Right renal pelvis (tissue), 4 donors: ENCODE measurements around the gene ABHD6. TPM values are rescaled to one million over a fixed set of nuclear protein-coding genes. Genes with fewer than 3 reads are reported as not detected.
A peak's percentile ranks its signal among the peaks of the same experiment; 100 is the strongest.

Experiments used
- DNase-seq, 4 donors: peaks; one replicate each; pipeline ENCODE4 v3.0.0-alpha.2; 2013; ENCODE audit warnings: low read depth in 4 of 4, low spot score in 3 of 4, missing footprints in 1 of 4
- polyA plus RNA-seq, 4 donors: library from polyadenylated mRNA; unstranded; fragments of 120-200 nt; gene quantifications; one replicate each; pipeline ENCODE4 v1.2.1, GENCODE V29; 2013; ENCODE audit not compliant: insufficient read length in 4 of 4

The ABHD6 gene
- polyA plus RNA-seq, 4 donors = 10.4 to 12.4 (median 11.3) TPM

DNA sequence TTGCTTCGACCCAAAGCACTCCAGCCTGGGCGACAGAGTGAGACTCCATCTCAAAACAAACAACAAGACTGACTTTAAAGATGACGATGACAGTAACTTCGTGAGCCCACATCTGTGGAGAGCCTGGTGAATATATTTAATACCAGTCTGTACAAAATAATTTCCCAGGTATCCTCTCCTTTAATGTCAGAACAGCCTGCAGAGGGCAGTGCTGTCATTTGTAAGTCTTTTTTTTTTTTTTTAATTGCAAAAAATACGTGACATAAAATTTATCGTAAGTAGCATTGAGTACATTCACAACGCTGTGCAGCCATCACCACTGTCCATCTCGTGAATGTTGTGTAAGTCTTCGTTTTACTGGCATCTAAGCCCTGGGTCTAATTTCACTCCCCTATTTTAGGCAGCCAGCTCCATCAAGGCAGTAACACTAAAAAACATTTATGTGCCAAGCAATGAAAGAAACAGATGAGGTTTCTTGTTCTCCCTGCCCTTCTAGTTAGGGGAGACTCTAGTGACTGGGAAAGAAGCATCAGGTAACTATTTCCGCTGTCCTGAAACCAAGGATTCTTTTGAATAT lies 70.1 kb downstream of the ABHD6 start:
- no peak for DNase-seq

DNA sequence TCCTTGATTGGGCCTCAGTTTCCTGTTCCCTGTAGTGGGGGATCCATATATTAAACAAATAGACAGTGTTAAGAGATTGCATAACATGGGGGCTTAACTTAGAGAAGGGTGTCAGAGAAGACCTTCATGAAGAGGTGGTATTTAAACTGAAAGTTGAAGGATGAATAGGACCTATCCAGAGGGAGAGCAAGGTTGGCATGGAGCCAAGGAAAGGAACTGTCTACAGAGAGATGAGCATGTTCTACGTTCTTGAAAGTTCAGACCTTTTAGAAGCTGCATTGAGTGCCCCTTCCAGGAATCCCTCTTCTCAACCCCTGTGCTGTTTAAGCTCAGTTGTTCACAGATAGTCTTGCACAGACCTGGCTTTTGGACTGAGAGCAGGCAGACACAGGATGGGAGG lies 71.1 kb downstream of the ABHD6 start:
- no peak for DNase-seq

GRCh38 chr3:58317811-58318210 lies 80.2 kb downstream of the ABHD6 start:
- DNase-seq = no peak

- DNase-seq = no peak
Measured at GRCh38 chr3:58321791-58322190, 84.2 kb downstream of the ABHD6 start.

- DNase-seq = no peak
Measured at GRCh38 chr3:58322793-58323192, 85.2 kb downstream of the ABHD6 start.

DNA sequence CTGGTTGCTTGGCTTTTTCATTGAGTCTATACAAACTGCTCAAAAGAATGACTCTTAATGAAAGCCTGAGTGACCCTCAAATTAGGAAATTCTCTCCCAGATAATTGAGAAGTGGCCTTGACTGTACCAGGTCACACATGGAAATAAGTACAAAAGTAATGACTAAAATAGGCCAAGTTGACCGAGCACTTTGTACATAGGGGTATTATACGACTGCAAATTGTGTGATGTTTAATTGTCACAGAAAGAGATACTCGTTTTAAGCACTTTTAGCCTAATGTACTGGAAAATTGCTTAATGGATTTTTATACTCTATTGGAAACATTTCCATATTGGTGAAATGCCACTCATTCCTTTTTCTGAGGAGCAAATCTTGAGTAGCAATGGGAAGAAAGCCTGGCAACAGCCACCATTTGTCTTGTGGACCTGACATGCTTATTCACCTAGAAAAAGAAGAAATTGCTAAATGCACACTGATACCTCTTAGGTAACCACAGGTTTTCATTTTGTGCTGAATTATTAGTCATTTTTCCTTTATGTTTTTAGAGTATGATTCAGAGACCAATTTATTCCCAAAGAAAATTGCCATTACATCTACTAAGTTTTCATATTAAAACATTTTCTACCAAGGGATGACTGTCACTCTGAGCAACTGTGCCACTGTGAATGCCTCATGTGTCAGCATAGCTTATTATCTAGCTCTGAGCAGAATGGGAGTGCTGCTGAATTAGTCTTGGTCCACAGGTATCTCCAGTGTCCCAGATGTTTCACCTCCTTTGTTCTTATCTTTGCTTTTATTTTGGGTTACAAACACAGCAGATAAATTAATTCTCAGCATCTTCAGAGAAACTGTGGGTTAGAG lies 86.2 kb downstream of the ABHD6 start:
- DNase-seq = no peak

DNA sequence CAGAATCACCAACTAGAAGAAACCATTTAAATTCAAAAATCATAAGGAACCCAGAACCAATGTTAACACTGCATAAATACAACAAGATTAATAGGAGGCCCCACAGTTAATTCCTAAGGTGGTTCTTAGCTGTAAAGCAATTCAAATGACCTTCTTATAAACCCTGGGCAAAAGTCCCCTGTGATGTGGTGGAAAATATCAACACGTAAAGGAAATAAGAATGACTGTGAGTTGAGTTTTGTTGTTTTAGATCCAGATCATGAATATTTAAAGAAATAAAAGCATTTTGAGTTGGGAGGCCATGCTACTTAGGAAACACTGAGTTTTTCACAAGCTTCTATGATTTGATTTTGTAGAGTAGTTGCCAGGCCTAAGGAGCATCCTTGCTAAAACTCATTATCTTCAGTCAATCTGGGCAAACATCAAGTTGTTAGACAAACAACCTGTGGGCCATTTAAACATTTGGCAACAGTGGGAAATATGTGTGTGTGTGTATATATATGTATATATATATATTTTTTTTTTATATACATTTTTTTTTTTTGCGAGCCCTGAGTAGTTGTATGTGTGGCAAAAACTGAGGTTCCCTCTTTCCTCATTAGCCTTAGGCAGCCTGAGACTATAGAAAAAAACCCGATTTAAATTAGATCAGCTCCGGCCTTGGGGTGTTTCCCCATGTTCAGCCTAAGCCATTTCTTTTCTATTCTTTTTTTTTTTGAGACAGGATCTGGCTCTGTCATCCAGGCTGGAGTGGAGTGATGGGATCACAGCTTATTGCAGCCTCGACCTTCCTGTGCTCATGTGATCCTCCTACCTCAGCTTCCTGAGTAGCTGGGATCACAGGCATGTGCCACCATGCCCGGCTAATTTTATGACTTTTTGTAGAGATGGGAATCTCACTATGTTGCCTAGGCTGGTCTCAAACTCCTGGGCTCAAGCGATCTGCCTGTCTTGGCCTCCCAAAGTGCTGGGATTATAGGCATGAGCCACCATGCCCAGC lies 87.1 kb downstream of the ABHD6 start:
- no peak for DNase-seq

GRCh38 chr3:58325525-58325992 lies 88.0 kb downstream of the ABHD6 start:
- no peak for DNase-seq

DNA sequence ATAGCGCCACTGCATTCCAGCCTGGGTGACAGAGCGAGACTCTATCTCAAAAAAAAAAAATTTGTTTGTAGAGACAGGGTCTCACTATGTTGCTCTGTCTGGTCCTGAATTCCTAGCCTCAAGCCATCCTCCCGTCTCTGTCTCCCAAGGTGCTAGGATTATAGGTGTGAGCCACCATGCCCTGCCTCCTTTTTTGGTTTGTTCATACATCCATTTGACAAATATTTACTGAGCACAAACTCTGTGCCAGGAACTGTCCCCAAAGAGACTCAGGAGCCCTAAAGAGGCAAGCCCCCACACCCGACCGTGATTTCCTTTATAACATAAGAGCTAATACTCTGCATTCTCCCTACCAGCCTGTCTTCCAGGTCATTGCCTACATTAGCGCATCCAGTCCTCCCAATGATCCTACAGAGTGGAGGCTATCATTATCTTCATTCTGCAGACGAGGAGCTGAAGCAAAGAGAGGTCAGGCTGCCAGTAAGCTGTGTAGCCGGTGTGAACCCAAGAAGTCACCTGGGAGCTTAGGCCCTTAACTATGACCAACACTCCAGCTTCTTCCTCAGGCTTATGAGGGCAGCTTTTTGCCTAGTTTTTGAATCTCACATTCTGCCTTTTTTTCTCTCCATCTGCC lies 88.8 kb downstream of the ABHD6 start:
- DNase-seq = no peak

DNA sequence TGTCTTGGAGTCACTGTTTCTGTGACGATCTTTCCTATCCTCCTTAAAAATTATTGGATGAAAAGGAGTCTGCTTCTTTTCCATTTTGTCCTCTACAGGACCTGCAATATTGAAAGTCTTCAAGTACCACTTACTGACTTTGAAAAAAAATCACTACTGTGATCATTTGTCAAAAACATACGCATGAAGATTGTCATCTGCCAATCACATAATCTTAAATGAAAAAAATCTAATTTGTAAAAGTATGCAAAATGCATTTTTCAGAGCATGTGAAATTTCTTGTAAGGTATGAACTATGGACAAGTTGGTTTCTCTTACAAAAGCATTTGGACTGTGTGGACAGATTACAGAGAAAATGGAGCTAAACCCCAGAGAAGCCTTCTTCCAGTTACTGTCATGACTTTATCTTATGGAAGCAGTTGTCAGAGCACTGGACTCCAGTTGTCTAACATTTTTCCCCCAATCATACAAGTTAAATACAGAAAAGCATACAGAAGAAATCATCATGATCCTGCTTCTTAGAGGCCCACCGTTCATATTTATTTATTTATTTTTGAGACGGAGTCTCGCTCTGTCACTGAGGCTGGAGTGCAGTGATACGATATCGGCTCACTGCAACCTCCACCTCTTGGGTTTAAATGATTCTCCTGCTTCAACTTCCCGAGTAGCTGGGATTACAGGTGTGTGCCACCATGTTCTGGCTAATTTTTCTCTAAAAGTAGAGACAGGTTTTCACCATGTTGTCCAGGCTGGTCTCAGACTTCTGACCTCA lies 91.7 kb downstream of the ABHD6 start:
- no peak for DNase-seq

DNA sequence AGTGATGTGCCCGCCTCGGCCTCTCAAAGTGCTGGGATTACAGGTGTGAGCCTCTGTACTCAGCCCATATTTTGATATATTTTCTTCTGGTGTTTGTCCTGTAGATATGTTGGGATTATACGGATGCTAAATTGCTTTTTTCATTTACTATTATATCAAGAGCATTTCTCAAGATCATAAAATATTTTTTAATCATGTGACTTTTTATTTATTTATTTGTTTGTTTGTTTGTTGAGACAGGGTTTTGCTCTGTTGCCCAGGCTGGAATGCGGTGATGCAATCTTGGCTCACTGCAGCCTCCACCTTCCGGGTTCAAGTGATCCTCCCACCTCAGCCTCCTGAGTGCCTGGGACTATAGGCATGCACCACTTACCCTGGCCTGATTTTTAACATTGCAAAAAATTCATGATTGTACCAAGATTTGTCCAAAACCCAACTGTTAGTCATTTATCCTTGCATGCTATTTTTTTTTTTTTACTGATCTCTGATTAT lies 92.4 kb downstream of the ABHD6 start:
- DNase-seq = no peak

GRCh38 chr3:58331593-58332152 lies 94.1 kb downstream of the ABHD6 start:
- no peak for DNase-seq

- DNase-seq = peak; percentile 44 to 59 (median 58)
Measured at GRCh38 chr3:58332575-58333188, 95.1 kb downstream of the ABHD6 start, which contains the start of gene PXK. Gene PXK, plus strand, starts transcription at chr3:58332892. Its CDS starts 97 bp downstream, at chr3:58332989.

DNA sequence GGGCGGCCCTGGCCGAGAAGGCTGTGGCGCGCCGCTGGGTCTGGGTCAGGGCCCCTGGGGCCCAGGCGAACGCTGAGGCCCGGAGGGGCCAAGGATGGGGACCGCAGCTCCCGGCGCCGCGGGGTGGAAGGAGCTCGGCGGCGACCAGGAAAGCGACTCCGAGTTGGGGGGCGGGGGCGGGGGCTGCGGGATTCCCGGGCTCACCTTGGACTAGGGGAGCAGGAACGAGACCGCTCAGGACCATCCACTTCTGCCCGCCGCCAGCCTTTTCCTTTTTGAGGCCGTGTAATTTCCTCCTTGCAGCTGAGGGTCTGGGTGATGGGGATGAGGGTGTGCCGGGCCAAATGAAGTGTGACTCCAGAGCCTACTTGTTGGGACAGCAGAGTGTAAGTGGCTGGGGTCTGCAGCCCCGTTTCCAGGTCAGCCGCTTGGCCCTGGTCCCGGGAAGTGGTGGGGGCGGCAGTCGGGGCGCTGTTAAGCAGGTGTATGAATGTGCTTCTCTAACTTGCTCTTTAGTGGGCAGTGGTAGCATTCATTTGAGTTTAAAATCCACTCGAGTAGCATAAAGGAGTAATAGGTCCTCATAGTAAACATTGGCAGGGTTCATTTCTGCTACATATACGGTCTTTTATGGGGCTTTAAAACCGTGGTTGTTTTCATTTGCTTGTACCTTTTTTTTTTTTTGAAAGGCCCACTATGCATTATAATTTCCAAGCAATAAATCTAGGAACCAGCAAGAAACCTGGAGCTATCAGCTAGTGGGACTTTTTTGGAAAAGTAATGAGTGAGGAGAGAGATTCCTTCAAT lies 95.8 kb downstream of the ABHD6 start:
- DNase-seq = no peak

DNA sequence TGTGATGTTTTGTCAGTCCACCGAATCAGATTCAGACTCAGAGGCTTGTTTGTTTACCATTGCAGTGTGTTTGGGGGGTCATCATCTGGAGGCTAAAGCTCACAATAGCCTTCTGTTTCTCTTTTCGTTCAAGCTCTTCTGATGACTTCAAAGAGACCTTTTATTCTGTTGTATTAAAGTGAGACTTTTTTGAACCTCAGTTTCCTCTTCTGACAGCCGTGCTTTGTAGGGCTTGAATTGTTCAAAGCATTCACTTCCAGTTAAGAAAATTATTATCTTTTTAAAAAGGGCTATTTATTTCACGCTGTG lies 96.4 kb downstream of the ABHD6 start:
- DNase-seq = no peak

GRCh38 chr3:58334506-58334884 lies 96.9 kb downstream of the ABHD6 start:
- no peak for DNase-seq

DNA sequence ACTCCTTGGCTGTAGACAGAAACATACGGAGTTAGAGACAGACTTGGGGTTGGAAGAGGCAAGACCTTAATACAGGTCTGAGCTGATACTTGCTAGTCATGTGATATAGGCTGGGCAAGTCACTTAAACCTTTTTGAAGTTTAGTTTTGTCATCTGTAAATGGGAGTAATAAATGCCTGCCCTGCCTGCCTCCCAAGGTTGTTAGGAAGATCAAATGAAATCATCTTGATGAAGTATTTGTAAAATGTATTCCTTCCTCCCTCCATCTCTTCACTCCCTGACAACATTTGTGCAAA lies 98.0 kb downstream of the ABHD6 start:
- no peak for DNase-seq

GRCh38 chr3:58336135-58336882 lies 98.7 kb downstream of the ABHD6 start:
- no peak for DNase-seq
